Activated CD4-positive, alpha-beta T cell treated with anti-CD3 and anti-CD28 coated beads for 36 hours (primary cell): Measurements from ENCODE around the gene FMR1. TPM values are rescaled to one million over a fixed set of nuclear protein-coding genes. Genes with fewer than 3 reads are reported as not detected.
A peak's percentile ranks its signal among the peaks of the same experiment; 100 is the strongest.

Experiments used
- ATAC-seq: fragments of 200-7000 bp; cut with Tn5 transposase; one replicate; pipeline ENCODE4 v1.10.0; 2021; ENCODE audit warnings: mild to moderate bottlenecking, moderate library complexity
- CTCF ChIA-PET: fragments of 350-600 bp; sonication (Branson Sonifier 250); formaldehyde crosslinking; loops from one replicate; lab custom pipeline; 2021; ENCODE audit warnings: antibody characterized with exemption; lab: Charles Lee
- POLR2A ChIA-PET: fragments of 350-600 bp; sonication (Branson Sonifier 250); formaldehyde crosslinking; loops from one replicate; lab custom pipeline; 2021; ENCODE audit warnings: antibody characterized with exemption, inconsistent platforms; lab: Charles Lee
- DNase-seq: peaks from one replicate; pipeline ENCODE4 v3.0.0-alpha.2; 2020
- H3K27ac Mint-ChIP-seq: one replicate; pipeline ENCODE4 v1.8.0; 2021; ENCODE audit warnings: mixed read lengths
- H3K27me3 Mint-ChIP-seq: one replicate; pipeline ENCODE4 v1.8.0; 2021; ENCODE audit warnings: mixed read lengths
- H3K36me3 Mint-ChIP-seq: one replicate; pipeline ENCODE4 v1.8.0; 2021; ENCODE audit warnings: low read depth, mixed read lengths
- H3K4me1 Mint-ChIP-seq: one replicate; pipeline ENCODE4 v1.8.0; 2021; ENCODE audit warnings: mixed read lengths
- H3K4me3 Mint-ChIP-seq: one replicate; pipeline ENCODE4 v1.8.0; 2021; ENCODE audit warnings: mild to moderate bottlenecking, moderate library complexity, mixed read lengths
- H3K9me3 Mint-ChIP-seq: one replicate; pipeline ENCODE4 v1.8.0; 2021; ENCODE audit warnings: low read depth, mixed read lengths
- intact Hi-C, 2 experiments: fragments of 100-400 bp; cut with DNase I in 1 of 2; cut with micrococcal nuclease in 1 of 2; formaldehyde crosslinking; loops; one replicate each; pipeline versions ENCODE4 v1.14.2 to v1.15.1; 2022 to 2024; cut with DNase I, micrococcal nuclease
- total RNA-seq, 2 experiments: library from RNA; stranded (reverse); gene quantifications; one replicate each; pipeline ENCODE4 v1.2.3, GENCODE V29; 2021

The FMR1 gene
- total RNA-seq, 2 experiments from 2014 or later: 30.7 to 32.1 TPM

DNA sequence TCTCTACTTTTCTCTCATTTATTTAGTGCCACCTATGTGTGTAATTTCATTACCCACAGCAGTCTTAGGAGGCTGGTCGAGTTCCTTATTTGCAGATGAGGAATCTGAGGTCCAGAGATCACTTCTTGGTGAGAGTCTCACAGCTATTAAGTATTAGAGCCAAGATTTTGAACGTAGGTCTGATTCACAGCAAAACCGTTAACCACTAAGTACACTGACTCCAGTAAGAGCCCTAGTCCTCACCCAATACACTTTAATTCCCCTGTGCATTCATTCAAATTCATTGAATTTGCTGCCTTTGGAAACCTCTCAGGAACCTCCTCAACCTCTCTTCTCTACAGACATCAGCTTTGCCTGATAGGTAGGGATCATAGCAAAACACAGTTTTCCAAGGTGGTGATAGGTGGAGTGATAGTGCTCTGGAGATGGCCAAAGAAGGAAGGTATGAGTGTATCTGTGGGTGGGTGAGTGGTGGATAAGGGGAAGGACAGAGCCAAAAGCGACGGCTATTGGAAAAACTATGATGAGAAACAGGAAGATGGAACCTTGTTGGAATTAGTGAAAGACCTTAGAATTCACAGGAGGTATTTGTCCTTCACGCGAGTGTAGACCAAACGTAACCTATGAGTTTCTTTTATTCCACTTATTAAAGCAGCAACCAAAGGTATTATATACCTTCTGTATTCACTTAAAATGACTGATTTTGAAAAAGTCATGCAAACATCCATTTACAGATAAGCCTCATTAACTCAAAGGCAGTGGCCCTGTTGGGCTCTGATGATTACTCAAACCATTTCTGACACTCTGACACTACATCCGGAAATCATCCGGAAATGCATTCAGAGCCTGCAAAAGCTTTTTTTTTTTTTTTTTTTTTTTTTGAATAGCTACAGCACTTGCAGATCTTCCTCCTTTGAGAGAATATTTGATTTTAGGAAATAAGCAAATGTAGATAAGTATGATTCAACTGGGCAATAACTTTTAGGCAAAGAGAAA lies 6.3 kb downstream of the FMR1 start:
- intact Hi-C loops: loop anchor here (10.0 kb wide), 4 partner anchors 467 to 1717 kb away; partner anchors contain the start of genes AFF2 (in 1 of the 2) and TMEM185A (in 1 of the 2)
- ATAC-seq (peak; percentile 88), DNase-seq (peak; percentile 35)
- Mint-ChIP-seq H3K27me3 (no peaks in the 10 kb centered on the region), H3K27ac (peak overlapping the region; percentile 94), H3K36me3 (no peaks in the 10 kb centered on the region), H3K4me3 (peak overlapping the region; percentile 67), H3K4me1 (peaks cover 62% of the 10 kb centered on the region), H3K9me3 (no peaks in the 10 kb centered on the region)
- ChIA-PET POLR2A (no interaction called here), CTCF (no interaction called here)

DNA sequence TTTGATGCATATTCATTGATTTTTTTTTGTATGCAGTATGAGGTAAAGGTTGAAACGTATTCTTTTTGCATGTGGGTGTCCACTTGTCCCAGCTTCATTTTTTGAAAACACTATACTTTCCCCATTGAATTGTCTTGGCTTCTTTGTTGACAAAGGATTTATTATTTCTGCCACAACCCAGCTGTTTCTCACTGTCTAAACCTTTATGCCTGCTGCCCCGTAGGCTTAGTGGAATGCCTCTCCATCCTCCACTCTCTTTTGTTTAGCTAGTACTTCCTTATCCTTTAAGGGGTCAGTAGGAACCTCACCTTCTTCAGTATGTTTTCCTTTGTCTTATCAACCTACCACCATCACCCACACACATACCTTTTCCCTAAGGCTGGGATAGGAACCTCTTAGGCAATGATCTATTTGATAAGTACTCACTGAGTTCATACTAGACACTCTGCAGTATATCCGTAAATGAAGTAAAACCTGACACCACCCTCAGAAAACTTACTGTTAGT lies 8.5 kb downstream of the FMR1 start:
- intact Hi-C loops: no loop called here
- H3K27me3 Mint-ChIP-seq: no peaks in the 10 kb centered on the region

GRCh38 chrX:147923605-147924004 lies 11.9 kb downstream of the FMR1 start:
- H3K27ac Mint-ChIP-seq: peak overlapping the region; percentile 25
- H3K27me3 Mint-ChIP-seq: no peaks in the 10 kb centered on the region
- POLR2A ChIA-PET: no interaction called here
- H3K9me3 Mint-ChIP-seq: no peaks in the 10 kb centered on the region
- CTCF ChIA-PET: no interaction called here
- no peak overlapping the region for H3K4me3 Mint-ChIP-seq
- peaks cover 31% of the 10 kb centered on the region for H3K4me1 Mint-ChIP-seq
- intact Hi-C loops: no loop called here
- ATAC-seq: no peak
- no peak for DNase-seq
- H3K36me3 Mint-ChIP-seq: peaks cover 12% of the 10 kb centered on the region

More for the DNA sequence above, 8.5 kb downstream of the FMR1 start:
- ATAC-seq: no peak
- peaks cover 55% of the 10 kb centered on the region for H3K4me1 Mint-ChIP-seq
- DNase-seq: no peak
- H3K4me3 Mint-ChIP-seq: no peak overlapping the region
- no peaks in the 10 kb centered on the region for H3K36me3 Mint-ChIP-seq
- ChIA-PET CTCF (no interaction called here), POLR2A (no interaction called here)
- H3K27ac Mint-ChIP-seq: peak overlapping the region; percentile 35
- H3K9me3 Mint-ChIP-seq: no peaks in the 10 kb centered on the region

GRCh38 chrX:147927256-147927655 lies 15.5 kb downstream of the FMR1 start:
- Mint-ChIP-seq H3K27me3 (no peaks in the 10 kb centered on the region), H3K4me1 (peaks cover 16% of the 10 kb centered on the region), H3K27ac (no peak overlapping the region), H3K9me3 (no peaks in the 10 kb centered on the region), H3K4me3 (no peak overlapping the region), H3K36me3 (peaks cover 19% of the 10 kb centered on the region)
- ChIA-PET POLR2A (no interaction called here), CTCF (interaction anchor here (1.0 kb wide), 1 partner anchor 18 kb away, joined by 3 read pairs; no protein-coding TSS in a partner anchor)
- intact Hi-C loops: no loop called here
- DNase-seq: no peak
- no peak for ATAC-seq

DNA sequence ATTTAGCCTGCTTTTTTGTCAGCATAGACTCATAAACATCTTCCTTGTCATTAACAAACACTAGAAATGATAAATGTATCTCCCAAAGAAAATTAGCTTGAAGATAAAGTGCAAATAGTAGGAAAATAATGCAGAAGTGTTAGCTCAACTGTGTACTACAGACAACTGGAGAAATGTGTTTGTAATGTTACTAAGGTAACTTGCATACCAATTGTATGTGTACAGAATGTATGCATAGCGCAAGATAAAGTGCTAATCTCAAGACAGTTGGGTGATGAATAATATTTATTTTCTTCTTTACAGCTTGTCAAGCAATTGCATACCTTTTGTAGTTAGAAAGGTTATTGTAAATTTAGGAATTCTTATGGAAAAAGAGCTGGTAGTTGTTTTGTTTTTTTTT lies 22.1 kb downstream of the FMR1 start:
- H3K36me3 Mint-ChIP-seq: peaks cover 22% of the 10 kb centered on the region
- ChIA-PET CTCF (no interaction called here), POLR2A (no interaction called here)
- DNase-seq (no peak), ATAC-seq (no peak)
- intact Hi-C loops: no loop called here
- no peak overlapping the region for H3K27ac Mint-ChIP-seq
- no peak overlapping the region for H3K4me3 Mint-ChIP-seq
- peaks cover 2% of the 10 kb centered on the region for H3K4me1 Mint-ChIP-seq
- H3K9me3 Mint-ChIP-seq: no peaks in the 10 kb centered on the region
- no peaks in the 10 kb centered on the region for H3K27me3 Mint-ChIP-seq

- Mint-ChIP-seq H3K27me3 (no peaks in the 10 kb centered on the region), H3K36me3 (peaks cover 20% of the 10 kb centered on the region), H3K27ac (no peak overlapping the region), H3K4me3 (no peak overlapping the region), H3K9me3 (no peaks in the 10 kb centered on the region), H3K4me1 (no peaks in the 10 kb centered on the region)
- DNase-seq (no peak), ATAC-seq (peak; percentile 51)
- ChIA-PET CTCF (no interaction called here), POLR2A (no interaction called here)
- intact Hi-C loops: no loop called here
These were observed 23.5 kb downstream of the FMR1 start for GRCh38 chrX:147935156-147935758.

GRCh38 chrX:147945286-147945685 lies 33.6 kb downstream of the FMR1 start:
- Mint-ChIP-seq H3K27me3 (no peaks in the 10 kb centered on the region), H3K9me3 (no peaks in the 10 kb centered on the region), H3K36me3 (peaks cover 27% of the 10 kb centered on the region), H3K4me1 (no peaks in the 10 kb centered on the region), H3K4me3 (no peak overlapping the region), H3K27ac (no peak overlapping the region)
- intact Hi-C loops: no loop called here
- POLR2A ChIA-PET: no interaction called here
- CTCF ChIA-PET: no interaction called here
- ATAC-seq (no peak), DNase-seq (no peak)

GRCh38 chrX:147948531-147948930 lies 36.8 kb downstream of the FMR1 start:
- ATAC-seq (no peak), DNase-seq (no peak)
- Mint-ChIP-seq H3K27me3 (no peaks in the 10 kb centered on the region), H3K4me1 (no peaks in the 10 kb centered on the region), H3K9me3 (no peaks in the 10 kb centered on the region), H3K4me3 (no peak overlapping the region), H3K27ac (no peak overlapping the region), H3K36me3 (peaks cover 18% of the 10 kb centered on the region)
- intact Hi-C loops: no loop called here
- ChIA-PET CTCF (no interaction called here), POLR2A (no interaction called here)

GRCh38 chrX:147950352-147950751 lies 38.6 kb downstream of the FMR1 start:
- no peaks in the 10 kb centered on the region for H3K4me1 Mint-ChIP-seq
- intact Hi-C loops: no loop called here
- DNase-seq: no peak
- no peak for ATAC-seq
- no peaks in the 10 kb centered on the region for H3K27me3 Mint-ChIP-seq
- CTCF ChIA-PET: no interaction called here
- no peak overlapping the region for H3K4me3 Mint-ChIP-seq
- no peak overlapping the region for H3K27ac Mint-ChIP-seq
- peaks cover 12% of the 10 kb centered on the region for H3K36me3 Mint-ChIP-seq
- POLR2A ChIA-PET: no interaction called here
- no peaks in the 10 kb centered on the region for H3K9me3 Mint-ChIP-seq

DNA sequence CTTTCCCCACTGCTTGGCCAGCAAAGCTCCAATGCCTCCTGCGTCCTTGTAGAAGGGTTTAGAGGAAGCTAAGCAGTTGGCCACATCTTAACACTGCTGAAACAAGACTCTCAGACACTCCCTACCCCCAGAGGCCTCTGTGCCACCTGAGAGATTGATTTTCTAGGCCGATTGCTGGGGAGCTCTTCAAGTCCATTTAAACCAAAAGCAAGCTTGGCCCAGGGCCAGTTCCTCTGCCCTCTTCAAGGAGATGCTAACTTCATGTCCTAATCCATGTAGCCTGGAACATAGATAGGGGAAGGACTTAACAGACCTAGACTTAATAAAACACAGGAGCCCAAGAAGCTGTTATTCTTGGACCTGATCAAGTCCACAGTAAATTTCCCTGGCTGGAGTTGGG lies 42.3 kb downstream of the FMR1 start:
- H3K36me3 Mint-ChIP-seq: peaks cover 8% of the 10 kb centered on the region
- no peak for DNase-seq
- intact Hi-C loops: no loop called here
- no peak for ATAC-seq
- ChIA-PET CTCF (no interaction called here), POLR2A (no interaction called here)
- H3K4me3 Mint-ChIP-seq: no peak overlapping the region
- no peaks in the 10 kb centered on the region for H3K27me3 Mint-ChIP-seq
- H3K27ac Mint-ChIP-seq: no peak overlapping the region
- H3K9me3 Mint-ChIP-seq: no peaks in the 10 kb centered on the region
- no peaks in the 10 kb centered on the region for H3K4me1 Mint-ChIP-seq

GRCh38 chrX:147957291-147957690 lies 45.6 kb downstream of the FMR1 start:
- no peaks in the 10 kb centered on the region for H3K27me3 Mint-ChIP-seq
- ChIA-PET POLR2A (no interaction called here), CTCF (no interaction called here)
- no peak overlapping the region for H3K4me3 Mint-ChIP-seq
- no peak overlapping the region for H3K27ac Mint-ChIP-seq
- ATAC-seq (no peak), DNase-seq (no peak)
- intact Hi-C loops: no loop called here
- H3K36me3 Mint-ChIP-seq: no peaks in the 10 kb centered on the region
- no peaks in the 10 kb centered on the region for H3K9me3 Mint-ChIP-seq
- no peaks in the 10 kb centered on the region for H3K4me1 Mint-ChIP-seq

DNA sequence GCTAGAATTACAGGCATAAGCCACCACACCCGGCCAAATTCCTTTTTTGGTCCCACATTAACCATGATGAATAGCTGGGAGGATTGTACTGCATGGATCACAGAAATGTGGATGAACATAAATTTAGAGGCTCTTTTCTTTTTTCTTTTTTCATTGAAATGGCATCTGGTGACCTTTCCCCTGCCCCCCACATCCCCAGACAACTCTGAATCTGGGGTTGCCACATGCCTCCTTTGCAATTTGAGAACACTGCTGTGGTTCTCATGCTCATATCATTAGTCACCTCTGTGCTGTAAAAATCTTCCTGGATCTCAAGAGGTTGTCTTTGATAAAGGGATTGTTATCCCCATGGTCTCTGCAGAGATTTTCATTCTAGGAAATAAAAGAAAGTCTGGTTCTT lies 46.6 kb downstream of the FMR1 start:
- DNase-seq (no peak), ATAC-seq (no peak)
- Mint-ChIP-seq H3K4me3 (no peak overlapping the region), H3K27me3 (no peaks in the 10 kb centered on the region), H3K9me3 (no peaks in the 10 kb centered on the region), H3K27ac (no peak overlapping the region), H3K4me1 (no peaks in the 10 kb centered on the region), H3K36me3 (no peaks in the 10 kb centered on the region)
- CTCF ChIA-PET: no interaction called here
- intact Hi-C loops: no loop called here
- POLR2A ChIA-PET: no interaction called here
